BE2C (cell line): ENCODE measurements around the gene NRAP.

ENCODE experiments used
- DNase-seq: peaks from one replicate; pipeline ENCODE4 v3.0.0-alpha.2; 2020
- H3K27me3 ChIP-seq: fragments of 250-450 bp; sonication (Bioruptor Pico); 2 replicates; pipeline ENCODE4 v1.5.1; 2020; ENCODE audit warnings: mild to moderate bottlenecking
- H3K36me3 ChIP-seq: fragments of 250-450 bp; sonication (Bioruptor Pico); 2 replicates; pipeline ENCODE4 v1.5.1; 2020; ENCODE audit warnings: mild to moderate bottlenecking
- H3K4me1 ChIP-seq: fragments of 250-450 bp; sonication (Bioruptor Pico); 2 replicates; pipeline ENCODE4 v1.5.1; 2020
- H3K4me3 ChIP-seq: 2 replicates; pipeline ENCODE4 v1.5.1; 2011; ENCODE audit warnings: low read depth, low read length
- H3K9me3 ChIP-seq: fragments of 250-450 bp; sonication (Bioruptor Pico); 2 replicates; pipeline ENCODE4 v1.5.1; 2020
- TF ChIP-seq, protein P1 (sequence below): IDR thresholded peaks from 2 replicates; pipeline ENCODE4 v1.5.1; 2012; ENCODE audit warnings: mild to moderate bottlenecking, low read depth, low read length

The NRAP gene

GRCh38 chr10:113689057-113689456 lies 25.2 kb upstream of the NRAP start:
- peaks cover 3% of the 10 kb centered on the region; the same call in 1 of the 2 replicates for H3K36me3 ChIP-seq
- H3K27me3 ChIP-seq = no peaks in the 10 kb centered on the region
- no peak overlapping the region for H3K4me3 ChIP-seq
- H3K4me1 ChIP-seq = no peaks in the 10 kb centered on the region
- no peaks in the 10 kb centered on the region; the same call in 1 of the 2 replicates for H3K9me3 ChIP-seq
- TF ChIP-seq, protein P1, sequence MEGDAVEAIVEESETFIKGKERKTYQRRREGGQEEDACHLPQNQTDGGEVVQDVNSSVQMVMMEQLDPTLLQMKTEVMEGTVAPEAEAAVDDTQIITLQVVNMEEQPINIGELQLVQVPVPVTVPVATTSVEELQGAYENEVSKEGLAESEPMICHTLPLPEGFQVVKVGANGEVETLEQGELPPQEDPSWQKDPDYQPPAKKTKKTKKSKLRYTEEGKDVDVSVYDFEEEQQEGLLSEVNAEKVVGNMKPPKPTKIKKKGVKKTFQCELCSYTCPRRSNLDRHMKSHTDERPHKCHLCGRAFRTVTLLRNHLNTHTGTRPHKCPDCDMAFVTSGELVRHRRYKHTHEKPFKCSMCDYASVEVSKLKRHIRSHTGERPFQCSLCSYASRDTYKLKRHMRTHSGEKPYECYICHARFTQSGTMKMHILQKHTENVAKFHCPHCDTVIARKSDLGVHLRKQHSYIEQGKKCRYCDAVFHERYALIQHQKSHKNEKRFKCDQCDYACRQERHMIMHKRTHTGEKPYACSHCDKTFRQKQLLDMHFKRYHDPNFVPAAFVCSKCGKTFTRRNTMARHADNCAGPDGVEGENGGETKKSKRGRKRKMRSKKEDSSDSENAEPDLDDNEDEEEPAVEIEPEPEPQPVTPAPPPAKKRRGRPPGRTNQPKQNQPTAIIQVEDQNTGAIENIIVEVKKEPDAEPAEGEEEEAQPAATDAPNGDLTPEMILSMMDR = no peak
- no peak for DNase-seq

- Histone ChIP-seq H3K4me1 (no peaks in the 10 kb centered on the region), H3K36me3 (no peaks in the 10 kb centered on the region), H3K9me3 (no peaks in the 10 kb centered on the region; the same call in 1 of the 2 replicates), H3K27me3 (no peaks in the 10 kb centered on the region), H3K4me3 (no peak overlapping the region)
- TF ChIP-seq, protein P1 = no peak
- DNase-seq = no peak
Observed at GRCh38 chr10:113687037-113687436, 23.2 kb upstream of the NRAP start.

DNA sequence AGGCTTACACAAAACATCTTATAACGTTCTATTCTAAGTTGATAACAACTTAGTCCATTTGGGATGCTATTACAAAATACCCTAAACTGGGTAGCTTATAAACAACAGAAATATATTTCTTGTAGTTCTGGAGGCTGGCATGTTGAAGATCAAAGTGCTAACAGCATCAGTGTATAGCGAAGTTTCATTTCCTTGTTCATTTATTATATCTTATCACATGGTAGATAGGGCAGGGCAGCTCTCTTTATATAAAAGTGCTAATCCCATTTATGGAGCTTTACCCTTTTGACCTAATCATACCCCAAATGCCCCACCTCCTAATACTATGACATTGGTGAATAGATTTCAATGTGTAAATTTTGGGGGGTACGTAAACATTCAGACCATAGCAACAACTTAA lies 22.2 kb upstream of the NRAP start:
- no peak overlapping the region for H3K4me3 ChIP-seq
- DNase-seq = no peak
- H3K36me3 ChIP-seq = no peaks in the 10 kb centered on the region
- TF ChIP-seq, protein P1 = no peak
- H3K27me3 ChIP-seq = no peaks in the 10 kb centered on the region
- H3K9me3 ChIP-seq = no peaks in the 10 kb centered on the region; the same call in 1 of the 2 replicates
- H3K4me1 ChIP-seq = no peaks in the 10 kb centered on the region

- Histone ChIP-seq H3K9me3 (no peaks in the 10 kb centered on the region; the same call in 1 of the 2 replicates), H3K4me3 (no peak overlapping the region)
- DNase-seq = no peak
Observed at GRCh38 chr10:113683300-113683699, 19.5 kb upstream of the NRAP start.

GRCh38 chr10:113681533-113682470 lies 18.0 kb upstream of the NRAP start:
- H3K9me3 ChIP-seq = no peaks in the 10 kb centered on the region; the same call in 1 of the 2 replicates
- H3K36me3 ChIP-seq = no peaks in the 10 kb centered on the region
- no peaks in the 10 kb centered on the region for H3K27me3 ChIP-seq
- no peak for DNase-seq
- TF ChIP-seq, protein P1 = no peak
- H3K4me3 ChIP-seq = no peak overlapping the region
- no peaks in the 10 kb centered on the region for H3K4me1 ChIP-seq

More at GRCh38 chr10:113683300-113683699, 19.5 kb upstream of the NRAP start:
- TF ChIP-seq, protein P1 = no peak
- no peaks in the 10 kb centered on the region for H3K36me3 ChIP-seq
- H3K27me3 ChIP-seq = no peaks in the 10 kb centered on the region
- H3K4me1 ChIP-seq = no peaks in the 10 kb centered on the region
